Fibroblast of the aortic adventitia (primary cell): ENCODE measurements around the gene CAPN3. TPM values are rescaled to one million over a fixed set of nuclear protein-coding genes. Genes with fewer than 3 reads are reported as not detected.

Experiments
- DNase-seq: peaks from one replicate; pipeline ENCODE4 v3.0.0-alpha.2; 2010; ENCODE audit warnings: low read depth
- H3K4me3 ChIP-seq: 2 replicates; pipeline ENCODE4 v1.5.1; 2011; ENCODE audit warnings: low read depth, mild to moderate bottlenecking, control low read depth, low read length, moderate library complexity
- total RNA-seq: library from RNA; depleted of rRNA; stranded (reverse); fragments of >200 nt; gene quantifications from 2 replicates; pipeline ENCODE4 v1.2.3, GENCODE V29; 2012; ENCODE audit warnings: low replicate concordance
- TF ChIP-seq, protein P1 (sequence below): IDR thresholded peaks from 2 replicates; pipeline ENCODE4 v1.5.1; 2011; ENCODE audit warnings: mild to moderate bottlenecking, low read length, control low read depth, inconsistent platforms; ENCODE audit not compliant: insufficient read depth

CAPN3 gene
- total RNA-seq, 1 donor, result 2.5 TPM

DNA sequence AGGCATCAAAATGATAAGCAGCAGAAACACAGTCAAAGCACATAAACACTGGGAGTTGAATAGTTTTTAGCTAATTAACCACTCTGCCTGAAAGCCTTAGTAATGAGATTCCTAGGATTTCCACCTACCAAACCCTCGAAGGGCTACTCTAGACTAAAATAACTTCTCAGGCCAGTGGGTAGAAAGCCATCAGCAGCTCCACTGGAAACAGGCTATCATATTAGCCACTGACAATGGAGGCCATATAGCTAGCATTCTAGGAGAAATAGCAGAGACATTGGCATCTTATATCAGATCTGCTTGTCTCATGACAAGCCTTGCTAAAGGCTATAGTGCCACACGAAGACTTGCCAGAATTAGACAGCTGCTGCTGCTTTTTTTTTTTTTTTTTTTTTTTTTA, 4.5 kb upstream of the CAPN3 start:
- no peak for DNase-seq
- TF ChIP-seq, protein P1, sequence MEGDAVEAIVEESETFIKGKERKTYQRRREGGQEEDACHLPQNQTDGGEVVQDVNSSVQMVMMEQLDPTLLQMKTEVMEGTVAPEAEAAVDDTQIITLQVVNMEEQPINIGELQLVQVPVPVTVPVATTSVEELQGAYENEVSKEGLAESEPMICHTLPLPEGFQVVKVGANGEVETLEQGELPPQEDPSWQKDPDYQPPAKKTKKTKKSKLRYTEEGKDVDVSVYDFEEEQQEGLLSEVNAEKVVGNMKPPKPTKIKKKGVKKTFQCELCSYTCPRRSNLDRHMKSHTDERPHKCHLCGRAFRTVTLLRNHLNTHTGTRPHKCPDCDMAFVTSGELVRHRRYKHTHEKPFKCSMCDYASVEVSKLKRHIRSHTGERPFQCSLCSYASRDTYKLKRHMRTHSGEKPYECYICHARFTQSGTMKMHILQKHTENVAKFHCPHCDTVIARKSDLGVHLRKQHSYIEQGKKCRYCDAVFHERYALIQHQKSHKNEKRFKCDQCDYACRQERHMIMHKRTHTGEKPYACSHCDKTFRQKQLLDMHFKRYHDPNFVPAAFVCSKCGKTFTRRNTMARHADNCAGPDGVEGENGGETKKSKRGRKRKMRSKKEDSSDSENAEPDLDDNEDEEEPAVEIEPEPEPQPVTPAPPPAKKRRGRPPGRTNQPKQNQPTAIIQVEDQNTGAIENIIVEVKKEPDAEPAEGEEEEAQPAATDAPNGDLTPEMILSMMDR, result no peak

DNA sequence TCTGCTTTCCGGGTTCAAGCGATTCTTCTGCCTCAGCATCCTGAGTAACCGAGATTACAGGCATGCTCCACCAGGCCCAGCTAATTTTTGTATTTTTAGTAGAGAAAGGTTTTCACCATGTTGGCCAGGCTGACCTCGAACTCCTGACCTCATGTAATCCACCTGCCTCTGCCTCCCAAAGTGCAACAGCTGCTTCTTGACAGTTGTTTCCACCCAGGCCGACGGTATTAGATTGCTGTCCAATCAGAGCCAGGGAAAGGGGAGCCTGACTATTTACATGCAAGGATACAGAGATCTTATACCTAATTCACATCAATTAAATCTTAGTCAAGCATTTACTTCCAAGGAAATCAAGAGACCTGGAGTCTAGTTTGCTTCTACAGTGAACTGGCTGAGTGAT, 4.0 kb upstream of the CAPN3 start:
- TF ChIP-seq, protein P1, result no peak
- no peak overlapping the region for H3K4me3 ChIP-seq
- DNase-seq, result no peak

More for the DNA sequence above, 4.5 kb upstream of the CAPN3 start:
- no peak overlapping the region for H3K4me3 ChIP-seq

DNA sequence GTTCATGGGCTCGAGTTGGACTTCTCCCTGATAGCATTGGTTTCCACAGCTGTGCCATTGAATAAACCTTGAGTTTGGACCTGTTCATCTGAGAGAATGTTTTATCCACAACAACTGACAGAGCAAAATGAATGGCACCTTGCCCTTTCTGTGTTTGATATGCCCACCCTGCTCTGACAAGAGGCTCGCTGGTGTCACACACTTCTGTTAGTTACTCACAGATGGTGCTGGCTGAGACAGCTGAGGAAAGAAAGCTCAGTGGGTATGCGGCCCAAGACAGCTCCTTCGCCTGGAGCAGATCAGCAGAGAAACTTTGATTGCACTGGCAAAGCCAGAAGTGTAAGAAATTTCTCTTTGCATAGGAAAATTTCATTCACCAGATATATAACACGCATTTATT, 2.5 kb upstream of the CAPN3 start:
- TF ChIP-seq, protein P1, result no peak
- no peak for DNase-seq
- no peak overlapping the region for H3K4me3 ChIP-seq

DNA sequence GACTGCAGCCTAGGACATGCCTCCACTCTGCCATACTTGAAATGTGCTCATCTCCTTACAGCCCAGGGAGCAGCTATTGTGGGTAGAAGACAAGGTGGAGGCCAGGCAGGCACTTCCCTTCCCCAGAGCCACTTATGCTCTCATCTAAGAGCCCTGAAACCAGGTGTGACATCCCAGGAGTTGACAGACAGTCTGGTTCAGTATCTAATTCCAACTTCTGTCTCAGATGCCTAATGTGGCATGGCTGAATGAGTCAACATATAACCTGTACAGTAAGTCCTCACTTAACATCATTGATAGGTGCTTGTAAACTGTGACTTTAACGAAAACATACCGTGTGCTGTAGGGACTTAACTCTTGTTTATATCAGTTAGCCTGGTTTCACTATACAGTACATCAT, 1.2 kb upstream of the CAPN3 start:
- no peak overlapping the region for H3K4me3 ChIP-seq
- no peak for DNase-seq
- TF ChIP-seq, protein P1, result no peak

DNA sequence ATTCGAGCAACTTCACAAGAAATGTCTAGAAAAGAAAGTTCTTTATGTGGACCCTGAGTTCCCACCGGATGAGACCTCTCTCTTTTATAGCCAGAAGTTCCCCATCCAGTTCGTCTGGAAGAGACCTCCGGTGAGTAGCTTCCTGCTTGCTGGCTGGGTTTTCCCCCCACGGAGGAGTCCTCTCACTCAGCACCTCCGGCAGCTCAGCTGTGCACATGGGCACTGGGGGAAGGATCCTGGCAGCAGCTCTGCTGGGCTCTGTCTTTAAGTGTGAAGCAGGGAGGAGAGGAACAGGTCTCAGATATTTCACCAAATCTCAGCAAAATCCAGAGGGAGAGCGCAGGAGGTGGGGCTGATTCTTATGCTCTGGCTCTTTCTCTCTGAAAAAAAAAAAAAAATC, 684 bp downstream of the CAPN3 start:
- DNase-seq, result no peak
- TF ChIP-seq, protein P1, result no peak
- H3K4me3 ChIP-seq, result no peak overlapping the region

DNA sequence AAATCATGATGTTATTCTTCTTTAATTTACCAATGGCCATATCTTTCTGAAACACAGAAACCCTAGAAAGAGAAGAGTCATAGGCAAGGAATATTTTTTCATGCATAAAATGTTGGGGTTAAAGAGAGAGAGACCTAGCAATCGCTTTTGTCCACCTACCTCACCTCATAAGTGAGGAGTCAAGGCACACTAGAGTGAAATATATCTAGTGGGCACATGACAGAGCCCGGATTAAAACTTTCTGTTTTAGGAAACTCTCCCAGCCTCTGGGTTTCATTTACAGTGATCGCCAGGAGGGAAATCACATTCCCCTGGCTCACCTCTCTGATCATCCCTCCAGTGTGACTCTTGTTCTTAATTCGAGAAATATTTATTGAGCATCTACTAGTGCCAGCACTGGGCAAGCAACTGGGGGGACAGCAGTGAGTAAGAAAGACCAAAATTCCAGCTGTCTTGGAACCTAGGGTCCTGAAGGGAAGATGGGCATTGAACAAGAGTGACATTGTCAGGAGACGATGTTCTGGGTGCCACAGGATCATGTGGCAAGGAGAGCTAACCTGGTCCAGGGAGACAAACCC, 1.3 kb downstream of the CAPN3 start:
- H3K4me3 ChIP-seq, result no peak overlapping the region
- no peak for DNase-seq
- TF ChIP-seq, protein P1, result no peak

DNA sequence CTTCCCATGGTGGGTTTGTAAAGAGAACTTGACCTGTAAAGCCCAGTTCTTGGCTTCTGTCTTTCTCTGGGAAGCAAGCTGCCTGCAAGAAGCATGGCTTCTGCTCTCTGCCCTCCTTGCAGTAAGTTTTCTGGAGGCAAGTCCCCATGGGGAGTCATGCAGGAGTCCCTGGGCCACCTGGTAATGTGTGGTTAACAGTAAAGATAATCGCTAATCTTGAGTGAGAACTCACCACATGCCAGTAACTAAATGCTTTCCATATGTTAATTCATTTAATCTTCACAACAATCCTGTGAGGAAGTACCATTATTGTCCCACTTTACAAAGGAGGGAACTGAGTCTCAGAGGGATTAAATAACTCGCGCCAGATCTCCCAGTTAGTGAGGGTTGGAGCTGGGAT, 4.2 kb downstream of the CAPN3 start:
- TF ChIP-seq, protein P1, result no peak
- no peak overlapping the region for H3K4me3 ChIP-seq
- DNase-seq, result no peak
